GM18870 (cell line): ENCODE data around the gene TFEC.
A peak's percentile ranks its signal among the peaks of the same experiment; 100 is the strongest.
"Not testable (repeated sequence)": the region's sequence is repeated elsewhere in the genome, so short reads cannot be mapped to it uniquely, and the experiment has no call there.

Experiments
- ATAC-seq: cut with Tn5 transposase; IDR thresholded peaks from one replicate; pipeline ENCODE4 v1.9.1; 2021; ENCODE audit warnings: moderate library complexity; ENCODE audit not compliant: unreplicated experiment

TFEC gene

GRCh38 chr7:116030651-116031276 is at the start of gene TFEC:
Gene TFEC (minus strand): TSS chr7:116030763. CDS start chr7:115984441, 46,322 bp downstream.
- no peak for ATAC-seq

GRCh38 chr7:116075351-116076145 is 45.0 kb upstream of the TFEC start:
- no peak for ATAC-seq

- ATAC-seq = no peak
Observed at GRCh38 chr7:116071629-116072028, 41.1 kb upstream of the TFEC start.

- ATAC-seq = no peak
Observed at GRCh38 chr7:116064179-116064578, 33.6 kb upstream of the TFEC start.

GRCh38 chr7:116062666-116063065 is 32.1 kb upstream of the TFEC start:
- no peak for ATAC-seq

- no peak for ATAC-seq
Observed at GRCh38 chr7:116052006-116052405, 21.4 kb upstream of the TFEC start.

GRCh38 chr7:116047261-116047660 is 16.7 kb upstream of the TFEC start:
- ATAC-seq = not testable (repeated sequence)

- no peak for ATAC-seq
Observed at GRCh38 chr7:116045532-116045931, 15.0 kb upstream of the TFEC start.

GRCh38 chr7:116041615-116042014 is 11.1 kb upstream of the TFEC start:
- ATAC-seq = peak; percentile 93

GRCh38 chr7:116037401-116037800 is 6.8 kb upstream of the TFEC start:
- no peak for ATAC-seq

- no peak for ATAC-seq
Observed at GRCh38 chr7:116034411-116034810, 3.8 kb upstream of the TFEC start.

GRCh38 chr7:116032886-116033285 is 2.3 kb upstream of the TFEC start:
- no peak for ATAC-seq

GRCh38 chr7:116028787-116029186 is 1.8 kb downstream of the TFEC start:
- peak; percentile 76 for ATAC-seq

- no peak for ATAC-seq
Observed at GRCh38 chr7:116027786-116028185, 2.8 kb downstream of the TFEC start.

GRCh38 chr7:116024826-116025809 is 5.4 kb downstream of the TFEC start:
- no peak for ATAC-seq

- peak; percentile 73 for ATAC-seq
Observed at GRCh38 chr7:116021237-116021636, 9.3 kb downstream of the TFEC start.

GRCh38 chr7:116018731-116019130 is 11.8 kb downstream of the TFEC start:
- no peak for ATAC-seq

GRCh38 chr7:116013675-116014074 is 16.9 kb downstream of the TFEC start:
- no peak for ATAC-seq

GRCh38 chr7:116011584-116011983 is 19.0 kb downstream of the TFEC start:
- no peak for ATAC-seq

- ATAC-seq = not testable (repeated sequence)
Observed at GRCh38 chr7:116004762-116005161, 25.8 kb downstream of the TFEC start.

GRCh38 chr7:115997221-115997620 is 33.3 kb downstream of the TFEC start:
- no peak for ATAC-seq
